Muscle of back (tissue), 13 donors: ENCODE measurements around the gene RASSF5. TPM values are rescaled to one million over a fixed set of nuclear protein-coding genes. Genes with fewer than 3 reads are reported as not detected.

Experiments
- DNase-seq, 3 donors: peaks; one replicate each; pipeline versions ENCODE4 v3.0.0 to v3.0.0-alpha.2; 2013
- long read RNA-seq, 9 donors: transcript quantifications; one replicate each; lab custom pipeline, GENCODE V29; 2026
- polyA plus RNA-seq, 10 donors: library from polyadenylated mRNA; unstranded; fragments of 120-200 nt; gene quantifications; one replicate each; pipeline ENCODE4 v1.2.1, GENCODE V29; 2013; ENCODE audit not compliant: insufficient read length in 10 of 10

RASSF5 gene, protein sequence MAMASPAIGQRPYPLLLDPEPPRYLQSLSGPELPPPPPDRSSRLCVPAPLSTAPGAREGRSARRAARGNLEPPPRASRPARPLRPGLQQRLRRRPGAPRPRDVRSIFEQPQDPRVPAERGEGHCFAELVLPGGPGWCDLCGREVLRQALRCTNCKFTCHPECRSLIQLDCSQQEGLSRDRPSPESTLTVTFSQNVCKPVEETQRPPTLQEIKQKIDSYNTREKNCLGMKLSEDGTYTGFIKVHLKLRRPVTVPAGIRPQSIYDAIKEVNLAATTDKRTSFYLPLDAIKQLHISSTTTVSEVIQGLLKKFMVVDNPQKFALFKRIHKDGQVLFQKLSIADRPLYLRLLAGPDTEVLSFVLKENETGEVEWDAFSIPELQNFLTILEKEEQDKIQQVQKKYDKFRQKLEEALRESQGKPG
- polyA plus RNA-seq = 10 to 100 TPM in 1 of 10 donors, 1 to 10 TPM in 9; 5.9 to 12.8 (median 8.0) TPM
- long read RNA-seq, donor 1, partial matches to known transcripts = 0 of 2 reads
- long read RNA-seq, donor 1, other reads (novel, unspliced or antisense) = 0 of 2 reads
- long read RNA-seq, donor 2 = 0 reads
- long read RNA-seq, donor 3 = 0 reads
- long read RNA-seq, donor 4, full-length matches to known transcripts = 1 of 1 reads
- long read RNA-seq, donor 4, partial matches to known transcripts = 0 of 1 reads
- long read RNA-seq, donor 4, other reads (novel, unspliced or antisense) = 0 of 1 reads
- long read RNA-seq, donor 5, partial matches to known transcripts = 0 of 3 reads
- long read RNA-seq, donor 5, other reads (novel, unspliced or antisense) = 0 of 3 reads
- long read RNA-seq, donor 6, partial matches to known transcripts = 0 of 4 reads
- long read RNA-seq, donor 6, other reads (novel, unspliced or antisense) = 0 of 4 reads
- long read RNA-seq, donor 7, partial matches to known transcripts = 0 of 1 reads
- long read RNA-seq, donor 7, other reads (novel, unspliced or antisense) = 0 of 1 reads
- long read RNA-seq, donor 8 = 0 reads
- long read RNA-seq, donor 9 = 0 reads

DNA sequence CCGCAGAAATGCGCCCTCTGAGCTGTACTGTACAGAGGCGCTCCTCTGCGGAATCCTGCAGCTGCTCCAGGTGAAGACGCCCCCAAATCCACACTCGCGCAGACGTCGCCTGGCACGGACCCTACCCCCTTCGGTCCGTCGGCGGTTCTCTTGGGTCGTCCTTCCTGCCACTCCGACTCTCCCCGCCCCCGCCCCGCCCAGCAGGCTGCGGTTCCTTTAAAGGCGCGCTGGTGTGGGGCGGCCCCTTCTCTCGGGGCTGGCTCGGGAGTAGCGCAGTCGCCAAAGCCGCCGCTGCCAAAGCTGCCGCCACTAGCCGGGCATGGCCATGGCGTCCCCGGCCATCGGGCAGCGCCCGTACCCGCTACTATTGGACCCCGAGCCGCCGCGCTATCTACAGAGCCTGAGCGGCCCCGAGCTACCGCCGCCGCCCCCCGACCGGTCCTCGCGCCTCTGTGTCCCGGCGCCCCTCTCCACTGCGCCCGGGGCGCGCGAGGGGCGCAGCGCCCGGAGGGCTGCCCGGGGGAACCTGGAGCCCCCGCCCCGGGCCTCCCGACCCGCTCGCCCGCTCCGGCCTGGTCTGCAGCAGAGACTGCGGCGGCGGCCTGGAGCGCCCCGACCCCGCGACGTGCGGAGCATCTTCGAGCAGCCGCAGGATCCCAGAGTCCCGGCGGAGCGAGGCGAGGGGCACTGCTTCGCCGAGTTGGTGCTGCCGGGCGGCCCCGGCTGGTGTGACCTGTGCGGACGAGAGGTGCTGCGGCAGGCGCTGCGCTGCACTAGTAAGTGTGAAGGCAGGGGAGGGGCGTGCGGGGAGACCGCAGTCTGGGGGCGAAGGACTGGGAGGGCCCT, at the start of gene RASSF5:
RASSF5 (plus strand) TSS at position 248 of the 846 bp plus-strand sequence; CDS start at position 320, 72 bp downstream.
- DNase-seq = peak; percentile 61 to 89 (median 68)

DNA sequence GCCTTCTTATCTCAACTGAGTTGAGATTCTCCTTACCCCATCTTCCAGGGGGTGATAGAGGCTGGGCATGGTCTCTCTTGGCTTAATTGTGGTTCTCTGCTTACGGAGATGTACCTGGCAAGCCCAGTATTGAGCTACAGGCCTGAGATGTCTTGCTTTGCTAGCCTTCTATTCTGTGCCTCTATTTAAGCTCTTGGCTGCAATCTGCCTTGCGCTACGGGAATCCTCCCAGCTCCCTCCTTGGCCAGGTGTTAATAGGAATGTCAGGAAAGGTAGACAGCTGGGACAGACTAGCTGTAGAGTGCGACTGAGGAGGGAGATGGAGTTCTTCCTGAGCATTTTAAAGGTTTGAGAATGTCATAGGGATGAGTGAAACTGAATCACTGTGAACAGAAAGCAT, 47.6 kb upstream of the RASSF5 start:
- no peak for DNase-seq

- peak in 1 of 3 donors; percentile 62 for DNase-seq
These were observed 46.4 kb upstream of the RASSF5 start for GRCh38 chr1:206460836-206461426.

GRCh38 chr1:206461602-206462455, 45.5 kb upstream of the RASSF5 start:
- peak; percentile 71 to 85 (median 74) for DNase-seq

GRCh38 chr1:206463137-206463536, 44.2 kb upstream of the RASSF5 start:
- DNase-seq = no peak

DNA sequence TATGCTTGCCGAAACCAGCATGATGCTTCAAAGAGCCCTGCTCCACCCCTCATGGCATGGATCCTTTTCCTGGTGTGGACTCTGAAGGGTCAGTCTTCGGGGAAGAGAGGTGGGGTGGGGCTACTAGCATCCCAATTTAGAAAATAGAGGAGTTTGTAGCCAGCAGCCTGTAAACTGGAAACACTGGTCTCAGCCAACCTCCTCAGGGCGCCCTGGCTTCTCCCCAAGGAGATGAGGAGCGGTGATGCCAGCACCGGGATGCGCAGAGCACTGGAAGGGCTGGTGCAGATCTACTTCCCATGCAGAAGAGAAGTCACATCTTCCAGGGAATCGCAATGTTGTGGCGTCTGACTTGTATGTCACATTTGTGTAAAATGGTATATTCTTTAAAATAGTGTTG, 43.4 kb upstream of the RASSF5 start:
- no peak for DNase-seq

GRCh38 chr1:206464456-206464964, 42.8 kb upstream of the RASSF5 start:
- no peak for DNase-seq

DNA sequence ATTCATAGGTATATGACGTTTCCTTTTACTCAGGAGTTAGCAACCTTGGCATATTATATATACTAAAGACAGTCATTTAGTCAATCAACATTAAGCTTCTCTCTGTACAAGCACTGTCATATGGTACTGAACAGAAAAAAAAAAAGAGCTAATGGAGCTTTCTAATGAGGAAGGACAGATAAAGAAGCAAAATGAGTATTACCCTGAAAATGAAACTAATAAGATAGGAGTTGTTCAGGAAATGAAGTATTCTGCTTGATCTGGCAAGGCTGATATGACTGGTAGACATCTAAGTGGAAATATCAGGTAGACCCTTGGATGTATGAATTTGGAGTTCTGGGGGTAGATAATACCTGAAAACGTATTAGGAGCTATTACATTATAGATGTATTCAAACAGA, 41.4 kb upstream of the RASSF5 start:
- no peak for DNase-seq

GRCh38 chr1:206466840-206467649, 40.3 kb upstream of the RASSF5 start:
- DNase-seq = no peak

GRCh38 chr1:206467915-206468314, 39.4 kb upstream of the RASSF5 start:
- DNase-seq = peak in 1 of 3 donors; percentile 63

GRCh38 chr1:206468571-206468970, 38.8 kb upstream of the RASSF5 start:
- no peak for DNase-seq

GRCh38 chr1:206469411-206469932, 37.9 kb upstream of the RASSF5 start:
- DNase-seq = no peak

- peak in 1 of 3 donors; percentile 85 for DNase-seq
These were observed 37.2 kb upstream of the RASSF5 start, which contains the start of gene IKBKE for GRCh38 chr1:206469933-206470691. TSS of gene IKBKE (plus strand) at chr1:206470476. CDS start at chr1:206473228, 2,752 bp downstream.

DNA sequence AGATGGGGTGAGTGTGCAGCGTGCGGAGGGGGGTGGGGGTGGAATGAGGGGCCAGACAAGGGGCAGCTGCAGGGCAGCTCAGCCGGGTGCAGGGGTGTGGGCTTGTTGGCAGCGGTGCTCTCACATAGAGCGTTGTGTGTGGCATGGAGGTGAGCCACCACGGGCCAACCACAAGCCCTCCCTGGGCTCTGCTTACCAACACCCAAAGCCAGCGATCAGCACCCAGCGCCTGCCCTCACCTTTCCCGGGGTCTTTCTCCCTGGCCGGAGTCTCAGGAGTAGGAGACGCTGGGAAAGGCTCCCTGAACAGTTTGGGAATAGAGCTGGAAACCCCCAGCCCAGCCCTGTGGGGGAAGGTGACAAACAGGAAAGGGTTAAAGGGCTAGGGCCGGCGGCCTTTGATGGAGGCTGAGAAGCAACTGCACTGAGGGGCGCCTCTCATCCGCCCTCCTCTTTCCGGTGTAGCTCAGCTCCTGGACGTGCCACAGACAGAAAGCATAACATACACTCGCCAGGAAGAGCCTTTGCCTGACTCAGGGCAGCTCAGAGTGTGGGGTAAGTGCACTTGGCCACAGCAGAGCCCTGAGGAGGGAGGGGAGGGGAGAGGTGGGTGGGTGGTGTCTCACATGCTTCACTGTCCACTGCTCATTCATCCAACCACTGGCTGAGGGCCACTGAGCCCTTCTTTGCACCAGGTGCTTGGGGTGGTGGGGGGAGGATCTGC, 36.5 kb upstream of the RASSF5 start:
- DNase-seq = peak in 1 of 3 donors; percentile 61

- no peak for DNase-seq
These were observed 35.9 kb upstream of the RASSF5 start for GRCh38 chr1:206471415-206471801.

- no peak for DNase-seq
These were observed 35.3 kb upstream of the RASSF5 start for GRCh38 chr1:206472024-206472423.

- DNase-seq = peak in 1 of 3 donors; percentile 56
These were observed 34.9 kb upstream of the RASSF5 start for GRCh38 chr1:206472454-206472853.
